GM12878 (cell line): ENCODE measurements around the gene TCERG1.

ENCODE experiments used
- CBX3 ChIP-seq: fragments of 200-600 bp; sonication (generic); IDR thresholded peaks from 2 replicates; pipeline ENCODE4 v1.6.1; 2016; ENCODE audit warnings: low read depth, borderline replicate concordance
- EGR1 ChIP-seq, 2 experiments: IDR thresholded peaks; 1 replicate in 1 of 2; 2 replicates in 1 of 2; pipeline ENCODE4 v1.6.1; 2011 to 2012; ENCODE audit warnings: low read depth in 2 of 2, low read length in 2 of 2, borderline replicate concordance in 1 of 2, mild to moderate bottlenecking in 1 of 2, moderate library complexity in 1 of 2
- GABPA ChIP-seq: IDR thresholded peaks from 2 replicates; pipeline ENCODE4 v1.6.1; 2014; ENCODE audit warnings: antibody characterized with exemption, low read depth, mild to moderate bottlenecking, inconsistent platforms
- POLR2A ChIP-seq: IDR thresholded peaks from 2 replicates; pipeline ENCODE4 v1.6.1; 2011; ENCODE audit warnings: low read depth, mild to moderate bottlenecking, low read length
- SIN3A ChIP-seq: IDR thresholded peaks from 2 replicates; pipeline ENCODE4 v1.6.1; 2012; ENCODE audit warnings: low read depth, low read length, improper control_type of control experiment
- TARDBP ChIP-seq: IDR thresholded peaks from 2 replicates; pipeline ENCODE4 v1.6.1; 2016; ENCODE audit warnings: borderline replicate concordance

- no peak for TF ChIP-seq CBX3
- no peak for TF ChIP-seq EGR1 (IDR thresholded peaks at IDR 0.05; ENCODE audit: borderline replicate concordance in 1 of 2, low read depth in 2 of 2, low read length in 2 of 2)
- TF ChIP-seq POLR2A, result no peak
- no peak for TF ChIP-seq SIN3A
- no peak for TF ChIP-seq GABPA
- TF ChIP-seq TARDBP, result no peak
These were observed 92.8 kb downstream of the TCERG1 start for GRCh38 chr5:146539973-146540372.
